ENCODE measurements around the gene PMM2.

DNA sequence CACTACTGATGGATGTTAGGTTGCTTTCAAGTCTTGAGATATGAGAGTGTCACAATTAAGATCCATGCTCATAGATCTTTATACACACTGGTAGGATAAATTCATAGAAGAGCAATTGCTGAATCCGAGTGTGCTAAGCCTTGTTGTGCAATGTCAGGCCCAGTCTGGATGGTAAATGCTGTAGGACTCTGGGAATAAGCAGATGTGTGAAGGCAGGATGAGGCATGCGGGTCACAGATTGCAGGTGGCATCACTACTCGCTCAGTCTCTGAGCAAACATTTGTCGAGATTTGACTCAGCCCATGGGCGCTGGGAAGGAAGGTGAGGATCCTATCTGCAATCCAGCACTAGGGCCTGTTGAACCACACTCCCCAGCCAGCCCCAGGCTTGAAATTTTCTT is 40.9 kb upstream of the PMM2 start:
- no peak for TF ChIP-seq CTCF (IDR thresholded peaks at IDR 0.05)
- no peak for TF ChIP-seq POLR2AphosphoS5 (IDR thresholded peaks at IDR 0.05)
- no peak for TF ChIP-seq POLR2A (IDR thresholded peaks at IDR 0.05)
- no peak for TF ChIP-seq EP300 (IDR thresholded peaks at IDR 0.05)
